HepG2 (cell line): Measurements from ENCODE around the gene MLST8. TPM values are rescaled to one million over a fixed set of nuclear protein-coding genes. Genes with fewer than 3 reads are reported as not detected.
A peak's percentile ranks its signal among the peaks of the same experiment; 100 is the strongest.

ENCODE experiments used
- BORCS8-MEF2B ChIP-seq: sonication (generic); formaldehyde crosslinking; IDR thresholded peaks from 2 replicates; pipeline ENCODE4 v1.8.0; 2022; ENCODE audit warnings: mild to moderate bottlenecking, missing genetic modification reagents
- EEA1 ChIP-seq: sonication (generic); formaldehyde crosslinking; IDR thresholded peaks from 2 replicates; pipeline ENCODE4 v1.5.1; 2020; ENCODE audit warnings: mild to moderate bottlenecking, missing genetic modification reagents, borderline replicate concordance
- FOSL1 ChIP-seq: sonication (generic); formaldehyde crosslinking; IDR thresholded peaks from 2 replicates; pipeline ENCODE4 v1.9.0; 2021; ENCODE audit warnings: missing genetic modification reagents, borderline replicate concordance
- KDM5B ChIP-seq: sonication (generic); formaldehyde crosslinking; IDR thresholded peaks from 2 replicates; pipeline ENCODE4 v1.4.0; 2020; ENCODE audit warnings: missing genetic modification reagents, mild to moderate bottlenecking, borderline replicate concordance
- LCORL ChIP-seq, 2 experiments: fragments of 450-650 bp in 1 of 2; sonication (generic) in 1 of 2; formaldehyde crosslinking in 1 of 2; IDR thresholded peaks; 2 replicates each; pipeline versions ENCODE4 v1.5.0 to v1.6.1; 2017 to 2020; ENCODE audit warnings: antibody characterized with exemption in 1 of 2, missing genetic modification reagents in 1 of 2
- NFRKB ChIP-seq: fragments of 450-650 bp; IDR thresholded peaks from 2 replicates; pipeline ENCODE4 v1.6.1; 2017
- NR1H2 ChIP-seq: sonication (generic); formaldehyde crosslinking; IDR thresholded peaks from 2 replicates; pipeline ENCODE4 v1.8.1; 2022; ENCODE audit warnings: low read depth, missing genetic modification reagents, borderline replicate concordance
- NR2C2 ChIP-seq: sonication (generic); formaldehyde crosslinking; IDR thresholded peaks from 2 replicates; pipeline ENCODE4 v1.4.0; 2020; ENCODE audit warnings: missing genetic modification reagents, mild to moderate bottlenecking, moderate library complexity, borderline replicate concordance
- REXO4 ChIP-seq: sonication (generic); formaldehyde crosslinking; IDR thresholded peaks from 2 replicates; pipeline ENCODE4 v1.8.0; 2022; ENCODE audit warnings: missing genetic modification reagents, mild to moderate bottlenecking, borderline replicate concordance
- SIN3A ChIP-seq: IDR thresholded peaks from 2 replicates; pipeline ENCODE4 v1.6.1; 2011; ENCODE audit warnings: low read depth, mild to moderate bottlenecking, control low read depth, low read length, borderline replicate concordance
- YEATS4 ChIP-seq: sonication (generic); formaldehyde crosslinking; IDR thresholded peaks from 2 replicates; pipeline ENCODE4 v1.4.0; 2020; ENCODE audit warnings: missing genetic modification reagents, borderline replicate concordance
- ZNF224 ChIP-seq: sonication (generic); formaldehyde crosslinking; IDR thresholded peaks from 2 replicates; pipeline ENCODE4 v1.5.0; 2020; ENCODE audit warnings: mild to moderate bottlenecking, missing genetic modification reagents
- ZNF253 ChIP-seq: sonication (generic); formaldehyde crosslinking; IDR thresholded peaks from 2 replicates; pipeline ENCODE4 v1.8.0; 2022; ENCODE audit warnings: mild to moderate bottlenecking, missing genetic modification reagents, borderline replicate concordance
- ZNF510 ChIP-seq: sonication (generic); formaldehyde crosslinking; IDR thresholded peaks from 2 replicates; pipeline ENCODE4 v1.4.0; 2020; ENCODE audit warnings: low read depth, mild to moderate bottlenecking, missing genetic modification reagents
- ZNF816 ChIP-seq: sonication (generic); formaldehyde crosslinking; IDR thresholded peaks from 2 replicates; pipeline ENCODE4 v1.8.0; 2022; ENCODE audit warnings: missing genetic modification reagents, mild to moderate bottlenecking, borderline replicate concordance
- polyA plus RNA-seq, 8 experiments: library from polyadenylated mRNA; depleted of rRNA in 3 of 8; stranded (reverse) in 7 of 8; unstranded in 1 of 8; fragments of >200 nt; fragmentation: Illumina TruSeq in 4 of 8; extraction: Trizol in 4 of 8; gene quantifications; 2 replicates each; pipeline versions ENCODE4 v1.2.1 to v1.2.3, GENCODE V29; 2011 to 2016; ENCODE audit warnings: low read depth in 4 of 8, missing spikeins in 1 of 8, mixed read lengths in 1 of 8; ENCODE audit not compliant: insufficient read depth in 1 of 8
- total RNA-seq, 5 experiments: library from RNA; depleted of rRNA; stranded (reverse); fragments of >200 nt; fragmentation: Illumina TruSeq; extraction: Trizol; gene quantifications; 2 replicates each; pipeline ENCODE4 v1.2.3, GENCODE V29; 2016; ENCODE audit warnings: low read depth in 1 of 5
- TF ChIP-seq, protein P1 (sequence below): sonication (generic); formaldehyde crosslinking; IDR thresholded peaks from 2 replicates; pipeline ENCODE4 v1.8.1; 2023; ENCODE audit warnings: mild to moderate bottlenecking, missing genetic modification reagents, borderline replicate concordance
- TF ChIP-seq, protein P2 (sequence below): sonication (generic); formaldehyde crosslinking; IDR thresholded peaks from 2 replicates; pipeline ENCODE4 v1.4.0; 2020; ENCODE audit warnings: missing genetic modification reagents
- TF ChIP-seq, protein P3 (sequence below): sonication (generic); formaldehyde crosslinking; IDR thresholded peaks from 2 replicates; pipeline ENCODE4 v1.5.0; 2020; ENCODE audit warnings: mild to moderate bottlenecking, low read depth, missing genetic modification reagents, borderline replicate concordance
- TF ChIP-seq, protein P4 (sequence below): sonication (generic); formaldehyde crosslinking; IDR thresholded peaks from 2 replicates; pipeline ENCODE4 v1.4.0; 2020; ENCODE audit warnings: mild to moderate bottlenecking, missing genetic modification reagents
- TF ChIP-seq, protein P5 (sequence below), 2 experiments: sonication (generic) in 1 of 2; formaldehyde crosslinking in 1 of 2; IDR thresholded peaks; 2 replicates each; pipeline versions ENCODE4 v1.6.1 to v1.9.0; 2014 to 2022; ENCODE audit warnings: antibody characterized with exemption in 1 of 2, borderline replicate concordance in 1 of 2, inconsistent platforms in 1 of 2, low read depth in 1 of 2, missing genetic modification reagents in 1 of 2

MLST8 gene
- total and polyA plus RNA-seq, 2 of the 13 experiments (the other 11 are each of a cell fraction or from before 2014, with no cell fraction given): 30.8 to 72.7 TPM

DNA sequence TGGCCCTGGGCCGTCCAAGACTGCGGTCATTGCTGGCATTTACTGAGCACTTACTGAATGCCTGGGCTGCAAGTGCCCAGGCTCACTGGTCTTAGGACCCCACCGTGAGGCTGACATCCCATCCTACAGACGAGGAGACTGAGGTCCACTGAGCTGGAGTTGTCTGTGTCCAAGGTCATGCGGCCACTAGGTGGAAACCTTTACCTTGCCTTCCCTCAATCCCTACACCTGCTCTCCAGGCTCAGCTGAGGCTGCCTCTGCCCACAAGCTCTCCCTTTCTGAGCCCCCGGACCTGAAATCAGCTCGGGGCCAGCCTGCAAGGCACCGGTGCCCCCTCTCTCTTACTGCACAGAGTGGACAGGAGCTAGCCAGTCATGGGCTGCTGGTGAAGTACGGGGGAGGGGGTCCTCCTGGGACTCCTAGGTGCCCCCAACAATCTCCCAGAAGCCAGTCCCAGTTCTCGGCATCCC, 10.4 kb upstream of the MLST8 start (continued):
- TF ChIP-seq EEA1 (CRISPR knock-in tag): 0 out of 2 replicates have a peak, but pooled peaks have one; percentile 27
- no peak for TF ChIP-seq ZNF224 (CRISPR knock-in tag)
- no peak for TF ChIP-seq NR1H2 (CRISPR knock-in tag)
- TF ChIP-seq, protein P1, sequence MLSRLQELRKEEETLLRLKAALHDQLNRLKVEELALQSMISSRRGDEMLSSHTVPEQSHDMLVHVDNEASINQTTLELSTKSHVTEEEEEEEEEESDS (CRISPR knock-in tag): no peak
- no peak for TF ChIP-seq ZNF816 (CRISPR knock-in tag)
- no peak for TF ChIP-seq ZNF253
- no peak for TF ChIP-seq LCORL (IDR thresholded peaks at IDR 0.05)
- no peak for TF ChIP-seq LCORL (CRISPR knock-in tag; IDR thresholded peaks at IDR 0.05)
- no peak for TF ChIP-seq NFRKB
- TF ChIP-seq SIN3A: no peak
- TF ChIP-seq REXO4: no peak
- TF ChIP-seq, protein P2, sequence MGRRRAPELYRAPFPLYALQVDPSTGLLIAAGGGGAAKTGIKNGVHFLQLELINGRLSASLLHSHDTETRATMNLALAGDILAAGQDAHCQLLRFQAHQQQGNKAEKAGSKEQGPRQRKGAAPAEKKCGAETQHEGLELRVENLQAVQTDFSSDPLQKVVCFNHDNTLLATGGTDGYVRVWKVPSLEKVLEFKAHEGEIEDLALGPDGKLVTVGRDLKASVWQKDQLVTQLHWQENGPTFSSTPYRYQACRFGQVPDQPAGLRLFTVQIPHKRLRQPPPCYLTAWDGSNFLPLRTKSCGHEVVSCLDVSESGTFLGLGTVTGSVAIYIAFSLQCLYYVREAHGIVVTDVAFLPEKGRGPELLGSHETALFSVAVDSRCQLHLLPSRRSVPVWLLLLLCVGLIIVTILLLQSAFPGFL (CRISPR knock-in tag): no peak
- TF ChIP-seq, protein P3, sequence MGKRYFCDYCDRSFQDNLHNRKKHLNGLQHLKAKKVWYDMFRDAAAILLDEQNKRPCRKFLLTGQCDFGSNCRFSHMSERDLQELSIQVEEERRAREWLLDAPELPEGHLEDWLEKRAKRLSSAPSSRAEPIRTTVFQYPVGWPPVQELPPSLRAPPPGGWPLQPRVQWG (CRISPR knock-in tag): no peak
- no peak for TF ChIP-seq FOSL1 (CRISPR knock-in tag)
- no peak for TF ChIP-seq YEATS4
- TF ChIP-seq, protein P4, sequence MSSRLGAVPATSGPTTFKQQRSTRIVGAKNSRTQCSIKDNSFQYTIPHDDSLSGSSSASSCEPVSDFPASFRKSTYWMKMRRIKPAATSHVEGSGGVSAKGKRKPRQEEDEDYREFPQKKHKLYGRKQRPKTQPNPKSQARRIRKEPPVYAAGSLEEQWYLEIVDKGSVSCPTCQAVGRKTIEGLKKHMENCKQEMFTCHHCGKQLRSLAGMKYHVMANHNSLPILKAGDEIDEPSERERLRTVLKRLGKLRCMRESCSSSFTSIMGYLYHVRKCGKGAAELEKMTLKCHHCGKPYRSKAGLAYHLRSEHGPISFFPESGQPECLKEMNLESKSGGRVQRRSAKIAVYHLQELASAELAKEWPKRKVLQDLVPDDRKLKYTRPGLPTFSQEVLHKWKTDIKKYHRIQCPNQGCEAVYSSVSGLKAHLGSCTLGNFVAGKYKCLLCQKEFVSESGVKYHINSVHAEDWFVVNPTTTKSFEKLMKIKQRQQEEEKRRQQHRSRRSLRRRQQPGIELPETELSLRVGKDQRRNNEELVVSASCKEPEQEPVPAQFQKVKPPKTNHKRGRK (CRISPR knock-in tag): no peak
- TF ChIP-seq KDM5B (CRISPR knock-in tag): no peak; the same call in 1 of the 2 replicates
- TF ChIP-seq, protein P5, sequence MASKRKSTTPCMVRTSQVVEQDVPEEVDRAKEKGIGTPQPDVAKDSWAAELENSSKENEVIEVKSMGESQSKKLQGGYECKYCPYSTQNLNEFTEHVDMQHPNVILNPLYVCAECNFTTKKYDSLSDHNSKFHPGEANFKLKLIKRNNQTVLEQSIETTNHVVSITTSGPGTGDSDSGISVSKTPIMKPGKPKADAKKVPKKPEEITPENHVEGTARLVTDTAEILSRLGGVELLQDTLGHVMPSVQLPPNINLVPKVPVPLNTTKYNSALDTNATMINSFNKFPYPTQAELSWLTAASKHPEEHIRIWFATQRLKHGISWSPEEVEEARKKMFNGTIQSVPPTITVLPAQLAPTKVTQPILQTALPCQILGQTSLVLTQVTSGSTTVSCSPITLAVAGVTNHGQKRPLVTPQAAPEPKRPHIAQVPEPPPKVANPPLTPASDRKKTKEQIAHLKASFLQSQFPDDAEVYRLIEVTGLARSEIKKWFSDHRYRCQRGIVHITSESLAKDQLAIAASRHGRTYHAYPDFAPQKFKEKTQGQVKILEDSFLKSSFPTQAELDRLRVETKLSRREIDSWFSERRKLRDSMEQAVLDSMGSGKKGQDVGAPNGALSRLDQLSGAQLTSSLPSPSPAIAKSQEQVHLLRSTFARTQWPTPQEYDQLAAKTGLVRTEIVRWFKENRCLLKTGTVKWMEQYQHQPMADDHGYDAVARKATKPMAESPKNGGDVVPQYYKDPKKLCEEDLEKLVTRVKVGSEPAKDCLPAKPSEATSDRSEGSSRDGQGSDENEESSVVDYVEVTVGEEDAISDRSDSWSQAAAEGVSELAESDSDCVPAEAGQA (IDR thresholded peaks at IDR 0.05; ENCODE audit: low read depth): no peak
- TF ChIP-seq, protein P5 (CRISPR knock-in tag; IDR thresholded peaks at IDR 0.05; ENCODE audit: borderline replicate concordance): no peak
- no peak for TF ChIP-seq ZNF510
- no peak for TF ChIP-seq BORCS8-MEF2B (CRISPR knock-in tag)
- 0 out of 2 replicates have a peak, but pooled peaks have one; percentile 18 for TF ChIP-seq NR2C2 (CRISPR knock-in tag)
